ENCODE data around the gene CEMIP.
A peak's percentile ranks its signal among the peaks of the same experiment; 100 is the strongest.

CEMIP gene

GRCh38 chr15:80966431-80967197, 187.4 kb downstream of the CEMIP start:
- no peak for DNase-seq (ENCODE audit: extremely low spot score)
- POLR2A ChIA-PET, result no interaction called here
- TF ChIP-seq FOXK2 (IDR thresholded peaks at IDR 0.05) (no peak), FOXM1 (IDR thresholded peaks at IDR 0.05; ENCODE audit: borderline replicate concordance) (no peak), ZNF384 (IDR thresholded peaks at IDR 0.05) (no peak), ELF4 (IDR thresholded peaks at IDR 0.05) (no peak), L3MBTL2 (conservative IDR thresholded peaks at IDR 0.05) (no peak), TARDBP (IDR thresholded peaks at IDR 0.05) (no peak), HDGF (IDR thresholded peaks at IDR 0.05; ENCODE audit: borderline replicate concordance) (no peak), BHLHE40 (IDR thresholded peaks at IDR 0.05; ENCODE audit: borderline replicate concordance) (no peak), CTBP1 (IDR thresholded peaks at IDR 0.05; ENCODE audit: borderline replicate concordance) (no peak), SUZ12 (IDR thresholded peaks at IDR 0.05) (no peak), LEF1 (IDR thresholded peaks at IDR 0.05; ENCODE audit: borderline replicate concordance) (no peak), FOXA1 (IDR thresholded peaks at IDR 0.05) (no peak), SP1 (IDR thresholded peaks at IDR 0.05) (no peak)
- CTCF ChIA-PET, result interaction anchor here (0.5 to 0.9 kb wide), 2 partner anchors 299 to 496 kb away, joined by 3 read pairs; no protein-coding TSS in a partner anchor

DNA sequence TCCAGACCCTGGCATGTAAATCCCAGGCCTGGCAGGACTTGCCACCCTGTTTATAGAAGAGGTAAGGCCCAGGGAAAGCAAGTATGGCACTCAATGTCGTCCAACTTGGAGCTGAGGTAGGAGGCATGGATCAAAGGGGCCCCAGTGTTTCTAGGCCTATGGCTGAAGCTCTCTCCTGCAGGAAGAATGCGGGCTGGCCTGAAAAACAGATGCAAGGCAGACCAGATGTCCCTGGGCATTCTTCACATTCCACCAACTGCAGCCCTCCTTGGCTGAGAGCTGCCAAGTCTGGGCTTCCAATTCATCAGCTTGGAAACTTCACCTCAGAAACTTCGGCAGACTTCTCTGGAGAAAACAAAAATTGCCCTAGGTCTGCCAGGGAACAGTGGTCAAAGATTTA, 188.3 kb downstream of the CEMIP start:
- POLR2A ChIA-PET, result no interaction called here
- CTCF ChIA-PET, result interaction anchor here (0.9 kb wide), 1 partner anchor 299 kb away, joined by 3 read pairs; no protein-coding TSS in a partner anchor
- no peak for DNase-seq (ENCODE audit: extremely low spot score)
- no peak for TF ChIP-seq FOXA1 (IDR thresholded peaks at IDR 0.05)
- no peak for TF ChIP-seq CTBP1 (IDR thresholded peaks at IDR 0.05; ENCODE audit: borderline replicate concordance)
- TF ChIP-seq NFRKB (IDR thresholded peaks at IDR 0.05), result no peak
- no peak for TF ChIP-seq HDGF (IDR thresholded peaks at IDR 0.05; ENCODE audit: borderline replicate concordance)
- no peak for TF ChIP-seq L3MBTL2 (conservative IDR thresholded peaks at IDR 0.05)
- no peak for TF ChIP-seq ELF4 (IDR thresholded peaks at IDR 0.05)
- TF ChIP-seq, protein P1, sequence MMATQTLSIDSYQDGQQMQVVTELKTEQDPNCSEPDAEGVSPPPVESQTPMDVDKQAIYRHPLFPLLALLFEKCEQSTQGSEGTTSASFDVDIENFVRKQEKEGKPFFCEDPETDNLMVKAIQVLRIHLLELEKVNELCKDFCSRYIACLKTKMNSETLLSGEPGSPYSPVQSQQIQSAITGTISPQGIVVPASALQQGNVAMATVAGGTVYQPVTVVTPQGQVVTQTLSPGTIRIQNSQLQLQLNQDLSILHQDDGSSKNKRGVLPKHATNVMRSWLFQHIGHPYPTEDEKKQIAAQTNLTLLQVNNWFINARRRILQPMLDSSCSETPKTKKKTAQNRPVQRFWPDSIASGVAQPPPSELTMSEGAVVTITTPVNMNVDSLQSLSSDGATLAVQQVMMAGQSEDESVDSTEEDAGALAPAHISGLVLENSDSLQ (IDR thresholded peaks at IDR 0.05), result no peak
- TF ChIP-seq FOXM1 (IDR thresholded peaks at IDR 0.05; ENCODE audit: borderline replicate concordance), result no peak
- no peak for TF ChIP-seq TARDBP (IDR thresholded peaks at IDR 0.05)
- no peak for TF ChIP-seq ARNT (IDR thresholded peaks at IDR 0.05)
- no peak for TF ChIP-seq SUZ12 (IDR thresholded peaks at IDR 0.05)
- TF ChIP-seq ZNF384 (IDR thresholded peaks at IDR 0.05), result no peak

- POLR2A ChIA-PET, result no interaction called here
- CTCF ChIA-PET, result interaction anchor here (0.5 to 3.2 kb wide), 3 partner anchors 188 to 1086 kb away, joined by 3 to 23 read pairs (median 4); partner anchors contain the start of gene CEMIP
Measured at GRCh38 chr15:80967991-80968510, 188.9 kb downstream of the CEMIP start.

DNA sequence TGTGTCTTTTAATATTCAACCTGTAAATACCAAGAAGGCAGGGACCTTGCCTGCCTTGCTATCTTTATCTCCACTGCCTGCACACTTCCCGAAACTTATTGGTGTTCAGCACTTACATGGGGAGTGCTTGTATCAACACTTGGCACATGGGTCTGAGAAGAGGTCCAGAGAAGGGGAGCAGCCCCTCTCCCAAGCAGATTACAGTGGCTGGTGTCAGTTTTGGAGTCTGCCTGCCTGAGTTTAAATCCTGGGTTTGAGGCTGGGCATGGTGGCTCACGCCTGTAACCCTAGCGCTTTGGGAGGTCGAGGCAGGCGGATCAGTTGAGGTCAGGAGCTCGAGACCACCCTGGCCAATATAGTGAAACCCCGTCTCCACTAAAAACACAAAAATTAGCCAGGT, 190.1 kb downstream of the CEMIP start:
- POLR2A ChIA-PET, result no interaction called here
- CTCF ChIA-PET, result interaction anchor here (0.7 to 3.2 kb wide), 8 partner anchors 52 to 402 kb away, joined by 3 to 23 read pairs (median 4); partner anchors contain the start of gene CEMIP
- DNase-seq (ENCODE audit: extremely low spot score), result no peak
- TF ChIP-seq FOXM1 (IDR thresholded peaks at IDR 0.05; ENCODE audit: borderline replicate concordance), result no peak
- TF ChIP-seq, protein P1 (IDR thresholded peaks at IDR 0.05), result no peak
- TF ChIP-seq L3MBTL2 (conservative IDR thresholded peaks at IDR 0.05), result no peak
- TF ChIP-seq NFRKB (IDR thresholded peaks at IDR 0.05), result no peak
- no peak for TF ChIP-seq HDGF (IDR thresholded peaks at IDR 0.05; ENCODE audit: borderline replicate concordance)
- TF ChIP-seq SUZ12 (IDR thresholded peaks at IDR 0.05), result no peak
- no peak for TF ChIP-seq FOXK2 (IDR thresholded peaks at IDR 0.05)
- no peak for TF ChIP-seq ARNT (IDR thresholded peaks at IDR 0.05)
- TF ChIP-seq LEF1 (IDR thresholded peaks at IDR 0.05; ENCODE audit: borderline replicate concordance), result no peak
- TF ChIP-seq ZNF384 (IDR thresholded peaks at IDR 0.05), result no peak
- no peak for TF ChIP-seq BHLHE40 (IDR thresholded peaks at IDR 0.05; ENCODE audit: borderline replicate concordance)
- no peak for TF ChIP-seq FOXA1 (IDR thresholded peaks at IDR 0.05)
- TF ChIP-seq ELF4 (IDR thresholded peaks at IDR 0.05), result no peak
- TF ChIP-seq CTBP1 (IDR thresholded peaks at IDR 0.05; ENCODE audit: borderline replicate concordance), result no peak
- TF ChIP-seq SP1 (IDR thresholded peaks at IDR 0.05), result no peak
- TF ChIP-seq TARDBP (IDR thresholded peaks at IDR 0.05), result no peak

More at GRCh38 chr15:80967991-80968510, 188.9 kb downstream of the CEMIP start:
- DNase-seq (ENCODE audit: extremely low spot score), result no peak
- TF ChIP-seq CTBP1 (IDR thresholded peaks at IDR 0.05; ENCODE audit: borderline replicate concordance) (no peak), SP1 (IDR thresholded peaks at IDR 0.05) (no peak), ZNF384 (IDR thresholded peaks at IDR 0.05) (no peak), NFRKB (IDR thresholded peaks at IDR 0.05) (no peak), FOXA1 (IDR thresholded peaks at IDR 0.05) (no peak), FOXK2 (IDR thresholded peaks at IDR 0.05) (no peak), BHLHE40 (IDR thresholded peaks at IDR 0.05; ENCODE audit: borderline replicate concordance) (no peak), L3MBTL2 (conservative IDR thresholded peaks at IDR 0.05) (no peak), FOXM1 (IDR thresholded peaks at IDR 0.05; ENCODE audit: borderline replicate concordance) (no peak), LEF1 (IDR thresholded peaks at IDR 0.05; ENCODE audit: borderline replicate concordance) (no peak)

DNA sequence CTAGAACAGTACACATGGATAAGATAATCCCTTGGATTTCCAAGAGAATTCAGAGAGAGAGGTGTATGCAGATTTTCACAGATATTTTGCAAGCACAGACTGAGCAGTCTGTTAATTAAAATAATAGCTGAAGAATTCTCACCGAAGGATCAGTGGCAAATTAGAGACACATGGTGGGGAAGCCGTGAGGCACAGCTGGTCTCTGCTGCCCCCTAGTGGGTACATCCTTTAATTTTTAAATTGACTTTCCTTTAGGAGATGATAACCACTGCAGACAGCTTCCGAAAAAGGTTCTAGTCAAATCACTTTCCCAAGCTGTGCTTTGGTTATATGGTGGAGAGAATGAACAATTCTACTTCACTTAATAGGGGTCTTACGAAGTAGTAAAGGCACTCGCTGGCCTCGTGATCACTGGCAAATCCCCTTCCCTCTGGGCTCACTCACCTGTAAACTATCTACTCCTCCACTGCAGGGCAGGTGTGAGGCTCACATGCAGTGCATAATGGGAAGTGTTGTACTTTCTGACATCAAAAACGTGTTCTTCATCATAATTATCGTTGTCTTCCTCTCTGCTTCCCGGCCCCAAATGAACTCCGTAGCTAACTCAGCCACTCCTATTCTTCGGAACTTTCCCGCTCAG, 191.0 kb downstream of the CEMIP start:
- ChIA-PET CTCF (interaction anchor here (0.7 to 3.2 kb wide), 12 partner anchors 53 to 403 kb away, joined by 3 to 23 read pairs (median 4); partner anchors contain the start of gene CEMIP), POLR2A (no interaction called here)
- TF ChIP-seq HDGF (IDR thresholded peaks at IDR 0.05; ENCODE audit: borderline replicate concordance) (no peak), L3MBTL2 (conservative IDR thresholded peaks at IDR 0.05) (peak; percentile 57)
- peak; percentile 73 for DNase-seq (ENCODE audit: extremely low spot score)

DNA sequence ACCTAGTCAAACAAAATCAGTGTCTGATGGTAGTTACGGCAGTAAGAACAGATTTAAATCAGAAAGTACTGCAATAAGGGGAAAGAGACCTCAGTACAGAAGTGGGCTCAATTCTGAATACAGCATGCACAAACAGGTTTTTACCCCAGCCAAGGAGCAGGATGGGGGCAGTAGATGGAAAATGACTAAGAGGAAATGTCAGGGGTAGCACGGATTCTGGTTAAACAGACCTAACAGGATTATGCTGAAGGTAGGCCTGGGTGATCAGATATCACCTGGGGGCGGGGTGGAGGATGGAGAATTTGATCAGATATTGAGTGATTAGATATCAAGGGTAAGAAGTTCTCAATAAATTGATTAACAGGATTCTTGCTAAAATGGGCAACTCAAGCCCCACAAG, 191.5 kb downstream of the CEMIP start:
- CTCF ChIA-PET, result interaction anchor here (1.0 to 3.2 kb wide), 8 partner anchors 9 to 296 kb away, joined by 3 to 23 read pairs (median 5); partner anchors contain the start of gene CEMIP
- TF ChIP-seq, protein P1 (IDR thresholded peaks at IDR 0.05), result no peak
- TF ChIP-seq ZNF384 (IDR thresholded peaks at IDR 0.05) (no peak), HDGF (IDR thresholded peaks at IDR 0.05; ENCODE audit: borderline replicate concordance) (no peak)
- POLR2A ChIA-PET, result no interaction called here

More for the DNA sequence above, 191.5 kb downstream of the CEMIP start:
- no peak for DNase-seq (ENCODE audit: extremely low spot score)
